Keratinocyte (primary cell): Measurements from ENCODE around the gene SNX2. TPM values are rescaled to one million over a fixed set of nuclear protein-coding genes. Genes with fewer than 3 reads are reported as not detected.
"Not testable (repeated sequence)": the region's sequence is repeated elsewhere in the genome, so short reads cannot be mapped to it uniquely, and the experiment has no call there.

ENCODE experiments used
- DNase-seq: peaks from one replicate; pipeline ENCODE4 v3.0.0-alpha.2; 2011; ENCODE audit warnings: low read depth, missing footprints, low spot score
- FAIRE-seq: peaks from 2 replicates; lab custom pipeline; 2011; peaks lifted over from hg19 to GRCh38; lab: Jason Lieb, UNC
- H2AFZ ChIP-seq: 2 replicates; pipeline ENCODE4 v1.6.0; 2012; ENCODE audit warnings: low read length, control low read depth, inconsistent platforms; ENCODE audit not compliant: control insufficient read depth
- H3K27ac ChIP-seq: 2 replicates; pipeline ENCODE4 v1.5.1; 2011; ENCODE audit warnings: low read length; ENCODE audit not compliant: control insufficient read depth, insufficient read depth
- H3K27me3 ChIP-seq: 3 replicates; pipeline ENCODE4 v1.6.0; 2011; ENCODE audit warnings: low read length; ENCODE audit not compliant: control insufficient read depth, insufficient read depth; ENCODE audit errors: extremely low read depth
- H3K36me3 ChIP-seq, 2 experiments: 2 replicates in 1 of 2; 3 replicates in 1 of 2; pipeline ENCODE4 v1.5.1; 2011; ENCODE audit warnings: low read length in 2 of 2, mild to moderate bottlenecking in 1 of 2; ENCODE audit not compliant: control insufficient read depth in 2 of 2, insufficient read depth in 2 of 2; ENCODE audit errors: extremely low read depth in 1 of 2
- H3K4me1 ChIP-seq: 3 replicates; pipeline ENCODE4 v1.5.1; 2011; ENCODE audit warnings: low read length; ENCODE audit not compliant: control insufficient read depth, insufficient read depth; ENCODE audit errors: extremely low read depth
- H3K4me2 ChIP-seq: 3 replicates; pipeline ENCODE4 v1.6.0; 2011; ENCODE audit warnings: low read depth, low read length; ENCODE audit not compliant: control insufficient read depth, insufficient read depth; ENCODE audit errors: extremely low read depth
- H3K4me3 ChIP-seq, 3 experiments: fragments of 200-600 bp in 1 of 3; sonication (generic) in 1 of 3; 2 replicates in 2 of 3; 3 replicates in 1 of 3; pipeline ENCODE4 v1.5.1; 2011 to 2016; ENCODE audit warnings: low read length in 3 of 3, mild to moderate bottlenecking in 3 of 3, control low read depth in 2 of 3, inconsistent platforms in 1 of 3, low read depth in 1 of 3, mixed read lengths in 1 of 3, mixed run types in 1 of 3, moderate library complexity in 1 of 3; ENCODE audit not compliant: control insufficient read depth in 2 of 3, insufficient read depth in 2 of 3; ENCODE audit errors: extremely low read depth in 1 of 3
- H3K79me2 ChIP-seq: 2 replicates; pipeline ENCODE4 v1.6.0; 2012; ENCODE audit warnings: low read length; ENCODE audit not compliant: control insufficient read depth, insufficient read depth
- H3K9ac ChIP-seq: 3 replicates; pipeline ENCODE4 v1.6.0; 2011; ENCODE audit warnings: low read length; ENCODE audit not compliant: control insufficient read depth, insufficient read depth; ENCODE audit errors: extremely low read depth
- H3K9me1 ChIP-seq: 3 replicates; pipeline ENCODE4 v1.6.0; 2011; ENCODE audit warnings: low read length; ENCODE audit not compliant: control insufficient read depth, insufficient read depth; ENCODE audit errors: extremely low read depth
- H3K9me3 ChIP-seq: 2 replicates; pipeline ENCODE4 v1.5.1; 2012; ENCODE audit warnings: low read depth, low read length; ENCODE audit not compliant: control insufficient read depth
- H4K20me1 ChIP-seq: 3 replicates; pipeline ENCODE4 v1.6.0; 2011; ENCODE audit warnings: low read length; ENCODE audit not compliant: control insufficient read depth, insufficient read depth; ENCODE audit errors: extremely low read depth
- EZH2 ChIP-seq: IDR thresholded peaks from one replicate; pipeline ENCODE4 v1.6.1; 2012; ENCODE audit warnings: inconsistent platforms, mild to moderate bottlenecking, low read length, moderate library complexity
- dilution Hi-C: fragments of 300-500 bp; cut with MboI; formaldehyde crosslinking; loops from one replicate; pipeline ENCODE4 v1.7.0; 2020; ENCODE audit warnings: low sequenced_read_pairs; ENCODE audit not compliant: extremely low pct_ligation_motif_present
- polyA plus RNA-seq, 5 experiments: library from polyadenylated mRNA; depleted of rRNA in 3 of 5; stranded (reverse) in 3 of 5; stranded (forward) in 1 of 5; unstranded in 1 of 5; fragments of >200 nt; gene quantifications; 1 replicate in 1 of 5; 2 replicates in 3 of 5; 3 replicates in 1 of 5; pipeline versions ENCODE4 v1.2.1 to v1.2.3, GENCODE V29; 2011 to 2012; ENCODE audit warnings: missing spikeins in 2 of 5, low read depth in 1 of 5, low replicate concordance in 1 of 5
- TF ChIP-seq, protein P1 (sequence below), 3 experiments: IDR thresholded peaks in 1 of 3; conservative IDR thresholded peaks in 1 of 3; optimal IDR thresholded peaks in 1 of 3; 2 replicates in 2 of 3; 3 replicates in 1 of 3; pipeline versions ENCODE3 to v1.5.1; 2011; ENCODE audit warnings: low read length in 3 of 3, mild to moderate bottlenecking in 3 of 3, moderate library complexity in 2 of 3, control low read depth in 1 of 3, inconsistent platforms in 1 of 3; ENCODE audit not compliant: insufficient read depth in 2 of 3; ENCODE audit errors: extremely low read depth in 1 of 3

The SNX2 gene
- polyA plus RNA-seq, 1 donor (not counting 4 experiments of a cell fraction or from before 2014, with no cell fraction given), result 87.8 TPM

DNA sequence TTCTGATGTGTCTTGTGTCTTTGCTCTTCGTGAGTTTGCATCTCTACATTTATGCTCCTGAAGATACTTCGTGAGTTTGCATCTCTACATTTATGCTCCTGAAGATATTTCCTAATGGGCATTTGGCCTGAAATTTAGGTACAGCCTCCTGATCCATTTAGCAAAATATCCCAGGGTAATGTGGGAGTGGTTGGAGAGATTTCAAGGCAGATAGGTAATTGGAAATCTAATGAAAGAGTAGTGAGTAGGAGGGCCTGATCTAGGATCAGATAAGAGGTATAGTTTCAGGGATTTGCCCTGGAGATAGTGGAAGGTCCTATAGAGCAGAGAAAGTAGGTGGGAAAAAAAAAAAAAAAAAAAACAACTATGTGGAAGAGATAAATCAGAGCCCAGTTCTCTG is 14.6 kb upstream of the SNX2 start:
- H3K4me2 ChIP-seq, result no peak overlapping the region

DNA sequence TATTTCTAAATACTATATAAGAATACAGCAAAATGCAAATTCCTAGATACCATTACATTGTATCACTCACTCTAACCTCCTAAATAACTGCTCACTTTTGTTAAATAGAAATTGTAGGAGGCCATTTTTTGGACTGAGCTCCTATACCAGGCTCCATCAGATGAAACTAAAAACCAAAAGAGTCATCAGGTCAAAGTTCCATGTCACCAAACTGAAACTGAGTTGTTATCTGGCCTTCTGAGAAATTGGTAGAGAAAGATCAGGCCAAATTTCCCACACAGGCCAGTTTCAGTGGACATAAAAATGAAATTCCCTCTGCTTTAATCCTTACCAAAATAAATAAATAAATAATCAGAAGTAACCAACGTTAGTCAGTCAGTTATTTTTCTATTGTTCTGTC is 13.8 kb upstream of the SNX2 start:
- FAIRE-seq (no peak), DNase-seq (no peak)
- Histone ChIP-seq H4K20me1 (no peaks in the 10 kb centered on the region), H3K9me1 (no peaks in the 10 kb centered on the region), H2AFZ (no peak overlapping the region), H3K36me3 (no peaks in the 10 kb centered on the region), H3K4me3 (no peak overlapping the region), H3K27me3 (no peaks in the 10 kb centered on the region), H3K9me3 (no peaks in the 10 kb centered on the region), H3K4me1 (peaks cover 4% of the 10 kb centered on the region), H3K9ac (no peak overlapping the region), H3K4me2 (no peak overlapping the region), H3K27ac (no peak overlapping the region), H3K79me2 (no peaks in the 10 kb centered on the region)
- TF ChIP-seq, protein P1, sequence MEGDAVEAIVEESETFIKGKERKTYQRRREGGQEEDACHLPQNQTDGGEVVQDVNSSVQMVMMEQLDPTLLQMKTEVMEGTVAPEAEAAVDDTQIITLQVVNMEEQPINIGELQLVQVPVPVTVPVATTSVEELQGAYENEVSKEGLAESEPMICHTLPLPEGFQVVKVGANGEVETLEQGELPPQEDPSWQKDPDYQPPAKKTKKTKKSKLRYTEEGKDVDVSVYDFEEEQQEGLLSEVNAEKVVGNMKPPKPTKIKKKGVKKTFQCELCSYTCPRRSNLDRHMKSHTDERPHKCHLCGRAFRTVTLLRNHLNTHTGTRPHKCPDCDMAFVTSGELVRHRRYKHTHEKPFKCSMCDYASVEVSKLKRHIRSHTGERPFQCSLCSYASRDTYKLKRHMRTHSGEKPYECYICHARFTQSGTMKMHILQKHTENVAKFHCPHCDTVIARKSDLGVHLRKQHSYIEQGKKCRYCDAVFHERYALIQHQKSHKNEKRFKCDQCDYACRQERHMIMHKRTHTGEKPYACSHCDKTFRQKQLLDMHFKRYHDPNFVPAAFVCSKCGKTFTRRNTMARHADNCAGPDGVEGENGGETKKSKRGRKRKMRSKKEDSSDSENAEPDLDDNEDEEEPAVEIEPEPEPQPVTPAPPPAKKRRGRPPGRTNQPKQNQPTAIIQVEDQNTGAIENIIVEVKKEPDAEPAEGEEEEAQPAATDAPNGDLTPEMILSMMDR (optimal IDR thresholded peaks at IDR 0.05 in 1 of 3, IDR thresholded peaks at IDR 0.05 in 1 of 3, conservative IDR thresholded peaks at IDR 0.05 in 1 of 3; ENCODE audit: extremely low read depth in 1 of 3, insufficient read depth in 2 of 3, low read length in 3 of 3), result no peak
- no peak for TF ChIP-seq EZH2
- dilution Hi-C loops, result no loop called here

More for the DNA sequence above, 14.6 kb upstream of the SNX2 start:
- Histone ChIP-seq H4K20me1 (no peaks in the 10 kb centered on the region), H3K36me3 (no peaks in the 10 kb centered on the region), H2AFZ (peak overlapping the region; percentile 27), H3K27ac (no peak overlapping the region), H3K9me3 (no peaks in the 10 kb centered on the region), H3K4me1 (peaks cover 10% of the 10 kb centered on the region), H3K4me3 (no peak overlapping the region), H3K9me1 (no peaks in the 10 kb centered on the region), H3K27me3 (no peaks in the 10 kb centered on the region), H3K79me2 (no peaks in the 10 kb centered on the region), H3K9ac (no peak overlapping the region)
- DNase-seq, result no peak
- dilution Hi-C loops, result no loop called here
- FAIRE-seq, result no peak
- TF ChIP-seq, protein P1 (optimal IDR thresholded peaks at IDR 0.05 in 1 of 3, IDR thresholded peaks at IDR 0.05 in 1 of 3, conservative IDR thresholded peaks at IDR 0.05 in 1 of 3; ENCODE audit: extremely low read depth in 1 of 3, insufficient read depth in 2 of 3, low read length in 3 of 3), result no peak
- TF ChIP-seq EZH2, result no peak

DNA sequence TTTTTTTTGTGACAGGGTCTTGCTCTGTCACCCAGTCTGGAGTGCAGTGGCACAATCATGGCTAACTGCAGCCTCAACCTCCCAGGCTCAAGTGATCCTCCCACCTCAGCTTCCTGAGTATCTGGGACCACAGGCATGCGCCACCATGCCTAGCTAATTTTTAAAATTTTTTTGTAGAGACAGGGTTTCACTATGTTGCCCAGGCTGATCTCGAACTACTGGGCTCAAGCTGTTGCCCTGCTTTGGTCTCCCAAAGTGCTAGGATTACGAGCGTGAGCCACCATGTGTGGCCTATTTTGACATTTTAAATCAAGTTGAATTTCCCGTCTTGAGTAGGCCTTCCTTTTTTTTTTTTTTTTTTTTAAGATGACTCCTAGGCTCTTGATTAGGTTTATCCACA is 13.0 kb upstream of the SNX2 start:
- not testable (repeated sequence) for FAIRE-seq, H2AFZ ChIP-seq

More for the DNA sequence above, 13.0 kb upstream of the SNX2 start:
- H3K36me3 ChIP-seq, H4K20me1 ChIP-seq, H3K9me3 ChIP-seq, H3K4me3 ChIP-seq, H3K4me1 ChIP-seq, H3K4me2 ChIP-seq, H3K27ac ChIP-seq, DNase-seq, H3K9me1 ChIP-seq, H3K9ac ChIP-seq, H3K27me3 ChIP-seq, dilution Hi-C loops, H3K79me2 ChIP-seq: not testable (repeated sequence)
